Colonic mucosa (tissue), 4 donors: Measurements from ENCODE around the gene ARHGAP15. TPM values are rescaled to one million over a fixed set of nuclear protein-coding genes. Genes with fewer than 3 reads are reported as not detected.

Source experiments
- DNase-seq: peaks from one replicate; pipeline ENCODE4 v3.0.0-alpha.2; 2020
- H3K27ac ChIP-seq: fragments of 200-600 bp; one replicate; pipeline ENCODE4 v1.8.0; 2021
- H3K27me3 ChIP-seq: fragments of 200-600 bp; one replicate; pipeline ENCODE4 v1.8.0; 2021
- H3K36me3 ChIP-seq: fragments of 200-600 bp; one replicate; pipeline ENCODE4 v1.8.0; 2021
- H3K4me1 ChIP-seq: fragments of 200-600 bp; one replicate; pipeline ENCODE4 v1.8.0; 2021; ENCODE audit warnings: mild to moderate bottlenecking
- H3K4me3 ChIP-seq: fragments of 200-600 bp; one replicate; pipeline ENCODE4 v1.8.0; 2021
- H3K9ac ChIP-seq, 2 donors: one replicate each; pipeline ENCODE4 v1.7.0; 2013; ENCODE audit warnings: control low read depth in 2 of 2, low read depth in 2 of 2, low read length in 2 of 2
- H3K9me3 ChIP-seq: fragments of 200-600 bp; one replicate; pipeline ENCODE4 v1.8.0; 2021
- CTCF ChIP-seq: fragments of 200-600 bp; IDR thresholded peaks from one replicate; pipeline ENCODE4 v1.8.0; 2022; ENCODE audit warnings: antibody characterized with exemption, mild to moderate bottlenecking
- intact Hi-C: fragments of 100-400 bp; cut with DNase I; formaldehyde crosslinking; loops from one replicate; pipeline ENCODE4 v1.14.1; 2022
- total RNA-seq, 2 donors: library from RNA; stranded (reverse); fragmentation: NEBNext Ultra II Directional in 1 of 2; extraction: Animal tissue kit (Norgen Biotek cat#: 25700) in 1 of 2; gene quantifications; one replicate each; pipeline ENCODE4 v1.2.1, GENCODE V29; 2021
- donor health status: healthy.
- donor health status: DM: no; HTN: no; CAD: no.
- donor health status: DM: no; HTN: no; CAD: no.

Gene ARHGAP15
- total RNA-seq, 2 donors from 2014 or later = 1.6 to 3.7 TPM

- no peak for TF ChIP-seq CTCF
- H3K9ac ChIP-seq = no peak overlapping the region
- intact Hi-C loops = no loop called here
- H3K27ac ChIP-seq = no peak overlapping the region
- H3K36me3 ChIP-seq = no peaks in the 10 kb centered on the region
- no peaks in the 10 kb centered on the region for H3K9me3 ChIP-seq
- no peak overlapping the region for H3K4me3 ChIP-seq
- no peaks in the 10 kb centered on the region for H3K4me1 ChIP-seq
- DNase-seq = peak; percentile 22
- no peaks in the 10 kb centered on the region for H3K27me3 ChIP-seq
Observed at GRCh38 chr2:143282684-143283083, 153.5 kb downstream of the ARHGAP15 start.

DNA sequence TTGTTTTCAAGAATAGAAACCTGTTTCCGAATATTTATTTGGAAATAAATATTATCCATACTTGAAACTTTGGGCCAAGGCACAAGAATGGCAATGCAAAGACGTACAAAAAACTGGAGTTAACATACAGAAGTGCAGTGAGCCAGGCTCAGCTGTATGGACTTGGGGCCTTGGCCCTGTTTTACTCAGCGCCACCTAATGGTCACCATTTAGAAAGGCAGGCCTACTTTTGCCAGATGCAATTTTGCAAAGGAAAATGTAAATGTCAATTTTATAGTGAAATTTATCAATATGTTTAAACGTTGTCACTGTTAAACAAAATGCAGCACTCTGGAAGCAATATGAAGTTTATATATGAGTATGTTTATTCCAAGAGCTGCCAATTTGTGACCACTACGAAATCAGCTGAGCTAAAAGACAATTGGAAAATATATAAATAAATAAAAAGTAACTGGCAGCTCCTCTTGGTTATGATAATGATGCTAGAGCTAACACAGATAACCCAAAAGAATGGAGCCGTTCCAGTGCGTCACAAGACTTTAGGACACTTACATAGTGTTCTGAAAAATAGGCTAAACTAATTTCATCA, 155.0 kb downstream of the ARHGAP15 start:
- intact Hi-C loops = no loop called here
- no peak for DNase-seq
- no peak overlapping the region for H3K27ac ChIP-seq

GRCh38 chr2:143289025-143289424, 159.8 kb downstream of the ARHGAP15 start:
- Histone ChIP-seq H3K27me3 (no peaks in the 10 kb centered on the region), H3K9ac (no peak overlapping the region), H3K4me3 (no peak overlapping the region), H3K4me1 (no peaks in the 10 kb centered on the region), H3K9me3 (no peaks in the 10 kb centered on the region), H3K36me3 (no peaks in the 10 kb centered on the region), H3K27ac (no peak overlapping the region)
- intact Hi-C loops = no loop called here
- DNase-seq = no peak
- no peak for TF ChIP-seq CTCF

More for the DNA sequence above, 155.0 kb downstream of the ARHGAP15 start:
- TF ChIP-seq CTCF = peak; percentile 64
- no peak overlapping the region for H3K9ac ChIP-seq
- no peaks in the 10 kb centered on the region for H3K27me3 ChIP-seq
- no peaks in the 10 kb centered on the region for H3K36me3 ChIP-seq
- H3K9me3 ChIP-seq = no peaks in the 10 kb centered on the region
- no peaks in the 10 kb centered on the region for H3K4me1 ChIP-seq
- no peak overlapping the region for H3K4me3 ChIP-seq

GRCh38 chr2:143290221-143290620, 161.0 kb downstream of the ARHGAP15 start:
- DNase-seq = no peak
- Histone ChIP-seq H3K27ac (no peak overlapping the region), H3K4me1 (no peaks in the 10 kb centered on the region), H3K9ac (no peak overlapping the region), H3K9me3 (no peaks in the 10 kb centered on the region), H3K27me3 (no peaks in the 10 kb centered on the region), H3K36me3 (no peaks in the 10 kb centered on the region), H3K4me3 (no peak overlapping the region)
- no peak for TF ChIP-seq CTCF
- intact Hi-C loops = no loop called here

DNA sequence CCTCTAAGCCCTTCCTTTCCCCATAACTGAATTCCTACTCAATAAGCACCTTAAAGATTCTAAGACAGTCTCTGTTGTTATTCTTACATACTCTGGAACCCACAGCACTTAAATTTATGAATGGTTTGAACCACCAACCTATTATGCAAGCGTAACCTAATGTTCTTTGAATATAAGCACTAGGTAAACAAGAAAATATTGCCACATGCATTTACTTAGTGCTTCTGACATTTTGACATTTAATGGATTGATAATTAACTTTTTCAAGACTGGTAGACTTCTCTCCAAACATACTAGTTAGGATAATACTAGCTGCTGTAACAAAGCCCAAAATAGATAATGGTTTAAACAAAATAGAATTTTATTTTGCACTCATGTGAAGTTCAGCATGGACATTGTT, 164.8 kb downstream of the ARHGAP15 start:
- Histone ChIP-seq H3K36me3 (no peaks in the 10 kb centered on the region), H3K27me3 (no peaks in the 10 kb centered on the region), H3K9ac (no peak overlapping the region), H3K9me3 (no peaks in the 10 kb centered on the region), H3K4me3 (no peak overlapping the region), H3K27ac (no peak overlapping the region), H3K4me1 (no peaks in the 10 kb centered on the region)
- no peak for TF ChIP-seq CTCF
- intact Hi-C loops = no loop called here
- no peak for DNase-seq
